Heart left ventricle (tissue), 16 donors: Measurements from ENCODE around the gene COL19A1. TPM values are rescaled to one million over a fixed set of nuclear protein-coding genes. Genes with fewer than 3 reads are reported as not detected.

Experiments used
- ATAC-seq, 4 donors: fragments of 200-7000 bp; cut with Tn5 transposase; one replicate each; pipeline ENCODE4 v1.9.1; 2020 to 2022; ENCODE audit warnings: moderate library complexity in 4 of 4, mild to moderate bottlenecking in 3 of 4, moderate number of reproducible peaks in 1 of 4
- DNase-seq, 5 donors: peaks; one replicate each; pipeline ENCODE4 v3.0.0-alpha.2; 2020
- H3K27ac ChIP-seq, 12 donors: fragments of 200-600 bp; sonication (generic) in 4 of 12; one replicate each; pipeline versions ENCODE4 v1.5.0 to v1.8.0; 2016 to 2022; ENCODE audit warnings: mild to moderate bottlenecking in 2 of 12
- H3K27me3 ChIP-seq, 9 donors: fragments of 200-600 bp; sonication (generic) in 2 of 9; one replicate each; pipeline versions ENCODE4 v1.5.1 to v1.8.0; 2016 to 2022; ENCODE audit warnings: mild to moderate bottlenecking in 3 of 9
- H3K36me3 ChIP-seq, 9 donors: fragments of 200-600 bp; sonication (generic) in 2 of 9; one replicate each; pipeline versions ENCODE4 v1.5.0 to v1.8.0; 2018 to 2022; ENCODE audit warnings: mild to moderate bottlenecking in 2 of 9
- H3K4me1 ChIP-seq, 12 donors: fragments of 200-600 bp; sonication (generic) in 4 of 12; one replicate each; pipeline versions ENCODE4 v1.5.0 to v1.8.0; 2016 to 2022; ENCODE audit warnings: mild to moderate bottlenecking in 3 of 12
- H3K4me3 ChIP-seq, 12 donors: fragments of 200-600 bp; sonication (generic) in 4 of 12; one replicate each; pipeline versions ENCODE4 v1.5.0 to v1.8.0; 2017 to 2022; ENCODE audit warnings: mild to moderate bottlenecking in 9 of 12, moderate library complexity in 4 of 12
- H3K9me3 ChIP-seq, 12 donors: fragments of 200-600 bp; sonication (generic) in 4 of 12; one replicate each; pipeline versions ENCODE4 v1.5.0 to v1.8.0; 2016 to 2022; ENCODE audit warnings: mild to moderate bottlenecking in 1 of 12
- CTCF ChIP-seq, 12 donors: fragments of 200-600 bp; sonication (generic) in 4 of 12; IDR thresholded peaks; one replicate each; pipeline versions ENCODE4 v1.5.0 to v1.8.0; 2018 to 2022; ENCODE audit warnings: antibody characterized with exemption in 12 of 12, mild to moderate bottlenecking in 5 of 12
- POLR2A ChIP-seq, 2 donors: fragments of 450-650 bp; IDR thresholded peaks; one replicate each; pipeline ENCODE4 v1.6.1; 2017; ENCODE audit warnings: antibody characterized with exemption in 2 of 2, mild to moderate bottlenecking in 2 of 2, moderate library complexity in 2 of 2
- WGBS, 4 donors: extraction: QIAGEN DNeasy Blood & Tissue Kit in 2 of 4; methylation state at CpG; one replicate each; pipeline versions ENCODE4 v1.1.5 to v1.1.7; 2013 to 2018; 5-methylcytosine and 5-hydroxymethylcytosine counted together
- intact Hi-C, 10 donors: fragments of 100-400 bp; cut with DNase I; formaldehyde crosslinking; loops; one replicate each; pipeline versions ENCODE4 v1.11.1 to v1.14.2; 2022
- polyA plus RNA-seq, 2 donors: library from polyadenylated mRNA; stranded (reverse); fragments of 200-250 nt; gene quantifications; one replicate each; pipeline ENCODE4 v1.2.3, GENCODE V29; 2013
- total RNA-seq, 9 donors: library from RNA; depleted of rRNA in 2 of 9; stranded (reverse); fragments of >200 nt in 2 of 9; fragmentation: NEBNext Ultra II Directional in 3 of 9; extraction: Animal tissue kit (Norgen Biotek cat#: 25700) in 3 of 9; gene quantifications; one replicate each; pipeline versions ENCODE4 v1.1.0 to v1.2.4, GENCODE V29; 2016 to 2023
- donor health status: ischemic (EF 13 %, LVEDD 7.1; RV severe dilation, severe dysfunction).
- donor health status: healthy with polysubstance abuse.
- donor health status: DM: no; HTN: yes; CAD: no.
- donor health status: DM: no; HTN: no; CAD: no.
- donor health status: ischemic (EF 25% LVEDD 6.9; RV normal size, moderate dysfunction).
- donor health status: ischemic (EF 25% LVEDD 5.7; RV mildly dilated, moderate dysfunction).
- donor health status: healthy.
- donor health status: DM: yes; HTN: yes; CAD: no.
- donor health status: ischemic (EF 35%, LVEDD 5.7; RV mildly dilated, moderate dysfunction).
- donor health status: nonischemic (EF 11% LVEDD 7.7; RV severe dilation, severe dysfunction).
- donor health status: DM: yes; HTN: yes; CAD: no.
- donor health status: PGD.
- donor health status: ischemic (EF 29% LVEDD 5.4; RV normal size, mild dysfunction).
- donor health status: nonischemic (EF 23%, LVEDD 6.1; RV moderate dilation, normal function).

Gene COL19A1
- total and polyA plus RNA-seq, 11 donors: 0.69 to 4.6 (median 1.6) TPM

DNA sequence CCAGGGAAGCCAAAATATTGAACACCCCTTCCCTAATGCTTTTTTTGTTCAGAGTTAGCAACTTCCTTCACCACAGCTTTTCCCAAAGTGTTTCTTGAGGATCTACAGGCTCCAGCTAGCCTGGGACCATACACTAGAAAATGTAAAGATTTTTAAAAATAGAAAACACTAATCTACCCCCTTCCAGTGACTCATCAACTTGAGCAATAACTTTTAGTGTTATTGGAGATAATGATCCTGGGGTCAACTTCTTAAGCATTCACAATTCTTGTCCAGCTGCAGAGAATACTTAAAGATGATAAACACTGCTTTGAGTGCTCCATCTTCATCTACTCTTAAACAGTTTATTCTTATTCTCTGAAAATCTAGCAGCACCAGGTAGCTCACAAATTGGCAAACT is 304.9 kb downstream of the COL19A1 start:
- intact Hi-C loops: no loop called here
- DNase-seq (no peak), ATAC-seq (no peak)

GRCh38 chr6:70172252-70172651 is 305.9 kb downstream of the COL19A1 start:
- Histone ChIP-seq H3K9me3 (no peaks in the 10 kb centered on the region), H3K4me3 (no peak overlapping the region), H3K27me3 (peaks cover 0 to 5% (median 0%) of the 10 kb centered on the region in 9 donors), H3K4me1 (no peaks in the 10 kb centered on the region), H3K27ac (no peak overlapping the region), H3K36me3 (no peaks in the 10 kb centered on the region)
- intact Hi-C loops: no loop called here
- WGBS, 4 donors: 44 to 53% (median 45%) methylated on average over 2 of the region's 2 CpGs
- ATAC-seq: no peak
- DNase-seq: no peak
- no peak for TF ChIP-seq POLR2A (IDR thresholded peaks at IDR 0.05)
- TF ChIP-seq CTCF (IDR thresholded peaks at IDR 0.05): no peak

More for the DNA sequence above, 304.9 kb downstream of the COL19A1 start:
- TF ChIP-seq CTCF (IDR thresholded peaks at IDR 0.05): no peak
- TF ChIP-seq POLR2A (IDR thresholded peaks at IDR 0.05): no peak
- Histone ChIP-seq H3K4me1 (no peaks in the 10 kb centered on the region), H3K9me3 (no peaks in the 10 kb centered on the region), H3K27ac (no peak overlapping the region), H3K36me3 (no peaks in the 10 kb centered on the region), H3K4me3 (no peak overlapping the region), H3K27me3 (peaks cover 0 to 5% (median 0%) of the 10 kb centered on the region in 9 donors)

- Histone ChIP-seq H3K27ac (no peak overlapping the region), H3K9me3 (no peaks in the 10 kb centered on the region), H3K4me1 (no peaks in the 10 kb centered on the region), H3K4me3 (no peak overlapping the region), H3K27me3 (no peaks in the 10 kb centered on the region), H3K36me3 (no peaks in the 10 kb centered on the region)
- no peak for ATAC-seq
- TF ChIP-seq CTCF (IDR thresholded peaks at IDR 0.05) (no peak), POLR2A (IDR thresholded peaks at IDR 0.05) (no peak)
- intact Hi-C loops: no loop called here
- 62 to 78% (median 73%) methylated on average over 2 of the region's 2 CpGs for WGBS, 4 donors
- DNase-seq: no peak
Measured at GRCh38 chr6:70175770-70176169, 309.4 kb downstream of the COL19A1 start.

DNA sequence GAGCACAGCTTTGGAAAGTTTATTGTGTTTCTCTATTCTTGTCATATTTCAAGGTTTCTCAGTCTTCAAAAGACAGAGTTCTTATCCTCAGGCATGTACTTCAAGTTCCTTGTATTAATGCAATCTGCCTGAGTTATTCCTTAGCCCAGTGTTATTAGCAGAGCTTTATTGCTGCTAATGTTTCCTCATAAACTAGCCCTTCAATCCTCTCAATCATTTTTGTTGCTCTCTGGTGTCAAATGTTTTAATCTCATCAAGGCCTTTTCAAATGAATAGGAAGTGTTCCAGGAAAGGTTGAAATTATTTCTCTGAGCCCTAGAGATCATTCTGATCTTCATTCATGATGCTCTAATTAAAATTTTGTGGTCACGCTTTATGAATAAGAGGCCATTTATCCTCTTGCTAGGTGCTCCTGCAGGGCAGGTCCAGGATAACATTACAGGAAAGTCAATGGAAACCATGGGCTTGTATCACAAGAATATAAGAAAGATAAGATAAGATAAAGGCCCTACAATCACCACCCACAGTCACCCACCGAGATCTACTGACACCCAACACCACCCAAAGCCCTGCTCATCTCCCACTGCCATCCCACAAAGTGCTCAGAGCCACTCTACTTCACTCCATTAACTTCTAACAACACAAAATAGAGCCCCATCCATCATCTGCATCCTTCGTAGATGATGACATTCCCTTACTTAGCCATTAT is 310.6 kb downstream of the COL19A1 start:
- TF ChIP-seq CTCF (IDR thresholded peaks at IDR 0.05): no peak
- no peak for TF ChIP-seq POLR2A (IDR thresholded peaks at IDR 0.05)
- H3K27me3 ChIP-seq: no peaks in the 10 kb centered on the region
- H3K4me3 ChIP-seq: no peak overlapping the region
- H3K36me3 ChIP-seq: no peaks in the 10 kb centered on the region
- 63 to 75% (median 70%) methylated on average over 3 of the region's 3 CpGs for WGBS, 4 donors
- intact Hi-C loops: no loop called here
- ATAC-seq: no peak
- DNase-seq: no peak
- no peak overlapping the region for H3K27ac ChIP-seq
- H3K9me3 ChIP-seq: no peaks in the 10 kb centered on the region
- H3K4me1 ChIP-seq: no peaks in the 10 kb centered on the region
